ENCODE results near the gene ERCC6L2. TPM values are rescaled to one million over a fixed set of nuclear protein-coding genes. Genes with fewer than 3 reads are reported as not detected.

Gene ERCC6L2
- total RNA-seq, 1 donor from 2014 or later = 21.7 TPM

DNA sequence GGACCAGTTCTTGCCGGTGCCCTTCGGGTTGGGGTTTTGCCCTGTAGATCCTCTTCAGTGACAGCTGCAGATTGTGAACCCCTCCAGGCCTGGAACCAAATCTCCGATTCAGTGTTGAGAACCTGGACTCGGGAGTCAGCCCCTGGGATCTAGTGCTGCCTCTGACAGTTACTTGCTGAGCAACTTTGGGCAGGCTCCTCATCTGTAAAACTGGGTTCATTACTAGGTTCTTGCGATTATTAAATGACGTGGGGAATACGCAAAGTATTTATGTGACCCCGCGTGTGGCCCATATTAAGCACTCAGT lies 600 bp downstream of the ERCC6L2 start:
- intact Hi-C loops (cut with micrococcal nuclease) = no loop called here
- DNase-seq = no peak
- H3K9me3 ChIP-seq (replicated peaks) = no peaks in the 10 kb centered on the region
- TF ChIP-seq, protein P1, sequence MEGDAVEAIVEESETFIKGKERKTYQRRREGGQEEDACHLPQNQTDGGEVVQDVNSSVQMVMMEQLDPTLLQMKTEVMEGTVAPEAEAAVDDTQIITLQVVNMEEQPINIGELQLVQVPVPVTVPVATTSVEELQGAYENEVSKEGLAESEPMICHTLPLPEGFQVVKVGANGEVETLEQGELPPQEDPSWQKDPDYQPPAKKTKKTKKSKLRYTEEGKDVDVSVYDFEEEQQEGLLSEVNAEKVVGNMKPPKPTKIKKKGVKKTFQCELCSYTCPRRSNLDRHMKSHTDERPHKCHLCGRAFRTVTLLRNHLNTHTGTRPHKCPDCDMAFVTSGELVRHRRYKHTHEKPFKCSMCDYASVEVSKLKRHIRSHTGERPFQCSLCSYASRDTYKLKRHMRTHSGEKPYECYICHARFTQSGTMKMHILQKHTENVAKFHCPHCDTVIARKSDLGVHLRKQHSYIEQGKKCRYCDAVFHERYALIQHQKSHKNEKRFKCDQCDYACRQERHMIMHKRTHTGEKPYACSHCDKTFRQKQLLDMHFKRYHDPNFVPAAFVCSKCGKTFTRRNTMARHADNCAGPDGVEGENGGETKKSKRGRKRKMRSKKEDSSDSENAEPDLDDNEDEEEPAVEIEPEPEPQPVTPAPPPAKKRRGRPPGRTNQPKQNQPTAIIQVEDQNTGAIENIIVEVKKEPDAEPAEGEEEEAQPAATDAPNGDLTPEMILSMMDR (IDR thresholded peaks at IDR 0.05; ENCODE audit: borderline replicate concordance) = no peak
- peaks cover 38% of the 10 kb centered on the region for H3K4me1 ChIP-seq
- H3K27me3 ChIP-seq (ENCODE audit: low read depth) = no peaks in the 10 kb centered on the region
- H3K27ac ChIP-seq (replicated peaks) = no peak overlapping the region
- peaks cover 15% of the 10 kb centered on the region for H3K36me3 ChIP-seq
- H3K4me3 ChIP-seq = no peak overlapping the region

DNA sequence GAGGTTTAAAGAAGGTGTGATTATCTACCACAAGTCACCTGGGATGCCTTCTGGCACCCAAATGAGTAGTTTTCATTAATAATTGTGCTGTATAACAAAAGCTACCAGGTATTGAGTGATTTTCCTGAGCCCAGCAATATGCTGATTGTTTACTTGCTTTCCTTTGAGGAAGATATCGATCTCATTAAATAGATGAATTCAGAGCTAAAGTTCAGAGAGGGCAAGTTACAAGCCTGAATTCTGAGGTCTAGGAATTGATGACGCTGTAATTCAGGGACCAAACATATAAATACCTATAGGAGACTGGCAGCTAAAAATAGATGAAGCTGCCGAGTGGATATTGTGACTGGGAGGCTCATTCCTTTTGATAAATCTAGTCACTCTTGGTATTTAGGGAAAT lies 1.1 kb downstream of the ERCC6L2 start:
- Histone ChIP-seq H3K4me1 (peaks cover 38% of the 10 kb centered on the region), H3K4me3 (no peak overlapping the region), H3K27me3 (ENCODE audit: low read depth) (no peaks in the 10 kb centered on the region), H3K36me3 (peaks cover 14% of the 10 kb centered on the region), H3K9me3 (replicated peaks) (no peaks in the 10 kb centered on the region), H3K27ac (replicated peaks) (no peak overlapping the region)
- intact Hi-C loops (cut with micrococcal nuclease) = no loop called here
- DNase-seq = no peak
- TF ChIP-seq, protein P1 (IDR thresholded peaks at IDR 0.05; ENCODE audit: borderline replicate concordance) = no peak

- no peaks in the 10 kb centered on the region for H3K27me3 ChIP-seq (ENCODE audit: low read depth)
- TF ChIP-seq, protein P1 (IDR thresholded peaks at IDR 0.05; ENCODE audit: borderline replicate concordance) = no peak
- no peaks in the 10 kb centered on the region for H3K9me3 ChIP-seq (replicated peaks)
- intact Hi-C loops (cut with micrococcal nuclease) = no loop called here
- H3K4me3 ChIP-seq = no peak overlapping the region
- no peak overlapping the region for H3K27ac ChIP-seq (replicated peaks)
- H3K36me3 ChIP-seq = peaks cover 14% of the 10 kb centered on the region
- DNase-seq = no peak
- peaks cover 43% of the 10 kb centered on the region for H3K4me1 ChIP-seq
Observed at GRCh38 chr9:95877984-95878383, 2.5 kb downstream of the ERCC6L2 start.

GRCh38 chr9:95879591-95879990 lies 4.1 kb downstream of the ERCC6L2 start:
- Histone ChIP-seq H3K27ac (replicated peaks) (no peak overlapping the region), H3K9me3 (replicated peaks) (no peaks in the 10 kb centered on the region), H3K4me1 (peaks cover 31% of the 10 kb centered on the region), H3K4me3 (no peak overlapping the region), H3K36me3 (peaks cover 25% of the 10 kb centered on the region), H3K27me3 (ENCODE audit: low read depth) (no peaks in the 10 kb centered on the region)
- no peak for DNase-seq
- intact Hi-C loops (cut with micrococcal nuclease) = no loop called here
- TF ChIP-seq, protein P1 (IDR thresholded peaks at IDR 0.05; ENCODE audit: borderline replicate concordance) = no peak

DNA sequence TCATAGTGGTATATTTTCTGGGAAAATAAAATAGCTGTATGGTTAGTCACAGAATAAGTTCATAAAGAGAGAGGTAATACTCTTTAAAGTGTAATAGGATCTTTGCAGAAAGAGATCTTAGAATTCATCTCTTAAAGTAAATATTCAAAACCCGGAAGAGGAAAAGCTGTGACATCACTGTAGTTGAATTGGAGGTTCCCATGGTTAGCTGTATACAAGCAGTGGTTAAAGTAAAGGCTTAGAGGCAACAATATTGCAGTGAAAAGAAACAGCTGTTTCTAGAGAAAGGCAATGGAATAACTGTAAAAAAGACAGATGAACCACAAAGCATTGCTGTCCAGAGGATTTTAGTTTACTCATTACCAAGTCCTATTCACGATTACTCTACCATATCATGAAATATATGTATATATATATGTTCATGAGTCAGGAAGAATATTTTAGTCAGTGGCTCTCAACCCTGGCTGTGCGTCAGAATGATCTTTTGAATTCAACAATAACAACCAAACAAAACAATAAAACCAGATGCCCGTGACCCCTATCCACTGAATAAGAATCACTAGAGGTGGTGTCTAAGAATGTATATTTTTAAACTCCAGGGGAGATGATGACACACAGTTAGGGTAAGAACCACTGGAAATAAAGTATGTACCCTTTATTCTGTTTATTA lies 4.7 kb downstream of the ERCC6L2 start:
- intact Hi-C loops (cut with micrococcal nuclease) = no loop called here
- H3K27ac ChIP-seq (replicated peaks) = no peak overlapping the region
- H3K4me3 ChIP-seq = no peak overlapping the region
- H3K9me3 ChIP-seq (replicated peaks) = no peaks in the 10 kb centered on the region
- H3K36me3 ChIP-seq = peaks cover 25% of the 10 kb centered on the region
- TF ChIP-seq, protein P1 (IDR thresholded peaks at IDR 0.05; ENCODE audit: borderline replicate concordance) = no peak
- peaks cover 26% of the 10 kb centered on the region for H3K4me1 ChIP-seq
- no peaks in the 10 kb centered on the region for H3K27me3 ChIP-seq (ENCODE audit: low read depth)
- DNase-seq = no peak

Measured in left ventricle myocardium inferior (tissue), 1 donor.